ENCODE measurements around the gene PITPNM1.

Gene PITPNM1

DNA sequence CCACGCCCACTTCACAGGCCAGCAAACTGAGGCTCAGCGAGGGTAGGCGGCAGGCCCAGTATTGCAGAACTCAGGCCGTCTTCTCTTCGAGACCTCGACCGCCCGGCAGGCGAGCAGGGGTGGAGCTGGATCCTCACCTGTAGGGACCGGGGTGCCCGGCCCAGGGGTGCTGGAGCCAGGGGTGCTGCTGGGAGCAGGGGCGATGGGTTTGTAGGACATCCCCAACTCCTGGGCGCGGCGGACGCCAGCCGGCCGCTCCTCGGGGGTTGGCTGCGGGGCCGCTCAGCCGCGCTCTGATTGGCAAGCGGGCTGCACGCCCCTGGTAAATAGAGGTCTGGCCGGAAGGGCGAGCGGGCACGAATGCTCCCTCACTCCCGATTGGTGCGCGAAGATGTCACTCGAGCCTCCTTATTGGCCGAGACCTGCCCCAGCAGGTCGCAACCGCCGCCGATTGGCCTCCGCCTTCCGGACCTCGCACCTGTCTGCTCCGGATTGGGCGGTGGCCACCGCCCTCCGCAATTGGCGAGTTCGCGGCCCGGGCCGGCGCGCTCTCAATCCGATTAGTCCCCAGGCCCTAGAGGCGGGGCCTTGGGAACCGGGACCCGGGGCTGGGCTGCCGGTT is 2.8 kb upstream of the PITPNM1 start, which contains the start of gene CDK2AP2:
Gene CDK2AP2, minus strand, starts transcription at position 299 of the 622 bp plus-strand sequence. Its CDS starts 80 bp downstream, at position 219.
- Histone ChIP-seq H3K9ac (ENCODE audit: insufficient read length) (peak within 1 kb of the TSS; percentile 78), H3K36me3 (ENCODE audit: insufficient read depth, low read length) (no peaks in the 10 kb centered on the region), H3K27ac (peak within 1 kb of the TSS; percentile 70; the same call in 1 of the 2 replicates), H3K9me3 (ENCODE audit: low read depth, low read length) (no peaks in the 10 kb centered on the region), H3K4me3 (peak within 1 kb of the TSS; percentile 96)
- no peak for TF ChIP-seq EZH2 (IDR thresholded peaks at IDR 0.05)
- peak; percentile 27; the same call in 1 of the 2 replicates for TF ChIP-seq POLR2AphosphoS5 (IDR thresholded peaks at IDR 0.05; ENCODE audit: borderline replicate concordance, low read depth, low read length)
- peak; percentile 83 for DNase-seq (ENCODE audit: low read depth, low spot score)

DNA sequence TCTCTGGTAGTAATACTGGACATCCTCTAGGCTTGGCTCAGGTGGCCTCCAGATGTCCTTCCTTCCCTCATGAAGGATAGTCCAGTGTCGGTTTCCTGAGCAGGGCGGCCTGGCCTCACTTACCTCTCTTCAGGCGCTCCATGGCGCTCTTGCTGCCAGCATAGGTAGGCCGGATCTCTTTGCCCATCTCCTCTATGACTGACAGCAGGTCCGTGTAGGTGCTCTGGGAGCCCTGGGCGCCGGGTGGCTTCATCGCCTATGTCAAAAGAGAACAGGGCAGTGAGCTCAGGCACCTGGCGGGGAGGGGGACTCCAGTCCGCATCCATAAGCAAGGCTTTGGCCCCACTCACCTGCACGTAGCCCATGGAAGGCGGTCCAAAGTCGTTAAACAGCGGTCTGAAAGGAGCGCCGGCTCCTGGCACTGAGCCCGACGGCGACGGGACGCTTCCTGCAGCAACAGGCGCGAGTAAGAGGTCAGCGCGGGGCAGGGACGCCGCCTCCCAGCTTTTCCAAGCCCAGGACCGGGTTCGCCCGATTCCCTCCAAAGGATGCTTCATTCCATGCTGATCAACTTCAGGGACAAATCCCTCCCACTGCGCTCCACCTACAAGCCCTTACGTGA is 2.2 kb upstream of the PITPNM1 start:
- no peaks in the 10 kb centered on the region for H3K9me3 ChIP-seq (ENCODE audit: low read depth, low read length)
- peak overlapping the region; percentile 47 for H3K9ac ChIP-seq (ENCODE audit: insufficient read length)
- TF ChIP-seq EZH2 (IDR thresholded peaks at IDR 0.05) (no peak), FOXP2 (optimal IDR thresholded peaks at IDR 0.05; ENCODE audit: control extremely low read depth, extremely low read length, insufficient read depth) (no peak), POLR2AphosphoS5 (IDR thresholded peaks at IDR 0.05; ENCODE audit: borderline replicate concordance, low read depth, low read length) (no peak)
- peak overlapping the region; percentile 96 for H3K4me3 ChIP-seq
- no peak overlapping the region for H3K27ac ChIP-seq
- no peaks in the 10 kb centered on the region for H3K36me3 ChIP-seq (ENCODE audit: insufficient read depth, low read length)
- DNase-seq (ENCODE audit: low read depth, low spot score) = no peak

DNA sequence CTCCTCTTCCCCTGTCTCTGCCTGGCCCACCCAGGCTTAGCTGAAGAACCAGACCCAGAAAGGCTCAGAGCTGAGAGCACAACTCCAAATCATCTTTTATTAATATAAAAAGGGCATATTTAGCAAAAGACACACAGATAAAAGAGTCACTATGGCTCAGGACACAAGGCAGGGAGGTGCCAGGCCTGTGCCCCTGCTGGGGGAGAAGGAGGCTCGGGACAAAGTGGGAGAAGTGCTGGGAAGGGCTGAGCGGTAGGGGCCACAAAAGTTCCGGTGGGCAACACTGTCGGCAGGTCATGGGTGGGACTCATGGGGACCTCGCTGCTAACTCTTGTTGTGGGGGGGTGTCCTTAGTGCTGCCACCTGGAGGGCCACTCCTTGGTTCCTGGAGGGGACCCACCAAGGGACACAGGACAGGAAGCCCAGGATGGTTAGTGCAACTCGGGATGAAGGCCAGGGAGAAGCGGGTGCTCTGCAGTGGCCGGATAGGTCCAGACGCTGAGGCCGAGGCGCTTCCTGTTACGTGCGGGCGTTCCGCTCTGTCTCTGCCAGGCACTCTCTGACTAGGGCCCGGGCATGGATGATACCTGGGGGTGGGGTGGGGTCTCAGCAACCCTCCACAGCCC is 1.4 kb upstream of the PITPNM1 start:
- H3K9ac ChIP-seq (ENCODE audit: insufficient read length) = no peak overlapping the region
- TF ChIP-seq FOXP2 (optimal IDR thresholded peaks at IDR 0.05; ENCODE audit: control extremely low read depth, extremely low read length, insufficient read depth) (no peak), EZH2 (IDR thresholded peaks at IDR 0.05) (no peak), POLR2AphosphoS5 (IDR thresholded peaks at IDR 0.05; ENCODE audit: borderline replicate concordance, low read depth, low read length) (no peak)
- H3K27ac ChIP-seq = no peak overlapping the region; the same call in 1 of the 2 replicates
- H3K9me3 ChIP-seq (ENCODE audit: low read depth, low read length) = no peaks in the 10 kb centered on the region
- H3K36me3 ChIP-seq (ENCODE audit: insufficient read depth, low read length) = no peaks in the 10 kb centered on the region
- no peak overlapping the region for H3K4me3 ChIP-seq
- DNase-seq (ENCODE audit: low read depth, low spot score) = no peak

GRCh38 chr11:67505605-67506396 is 638 bp upstream of the PITPNM1 start:
- Histone ChIP-seq H3K36me3 (ENCODE audit: insufficient read depth, low read length) (no peaks in the 10 kb centered on the region), H3K9ac (ENCODE audit: insufficient read length) (peak overlapping the region; percentile 51), H3K9me3 (ENCODE audit: low read depth, low read length) (no peaks in the 10 kb centered on the region), H3K4me3 (peak overlapping the region; percentile 76), H3K27ac (peak overlapping the region; percentile 64)
- TF ChIP-seq EZH2 (IDR thresholded peaks at IDR 0.05) (no peak), FOXP2 (optimal IDR thresholded peaks at IDR 0.05; ENCODE audit: control extremely low read depth, extremely low read length, insufficient read depth) (peak; percentile 29), POLR2AphosphoS5 (IDR thresholded peaks at IDR 0.05; ENCODE audit: borderline replicate concordance, low read depth, low read length) (no peak)
- DNase-seq (ENCODE audit: low read depth, low spot score) = no peak

DNA sequence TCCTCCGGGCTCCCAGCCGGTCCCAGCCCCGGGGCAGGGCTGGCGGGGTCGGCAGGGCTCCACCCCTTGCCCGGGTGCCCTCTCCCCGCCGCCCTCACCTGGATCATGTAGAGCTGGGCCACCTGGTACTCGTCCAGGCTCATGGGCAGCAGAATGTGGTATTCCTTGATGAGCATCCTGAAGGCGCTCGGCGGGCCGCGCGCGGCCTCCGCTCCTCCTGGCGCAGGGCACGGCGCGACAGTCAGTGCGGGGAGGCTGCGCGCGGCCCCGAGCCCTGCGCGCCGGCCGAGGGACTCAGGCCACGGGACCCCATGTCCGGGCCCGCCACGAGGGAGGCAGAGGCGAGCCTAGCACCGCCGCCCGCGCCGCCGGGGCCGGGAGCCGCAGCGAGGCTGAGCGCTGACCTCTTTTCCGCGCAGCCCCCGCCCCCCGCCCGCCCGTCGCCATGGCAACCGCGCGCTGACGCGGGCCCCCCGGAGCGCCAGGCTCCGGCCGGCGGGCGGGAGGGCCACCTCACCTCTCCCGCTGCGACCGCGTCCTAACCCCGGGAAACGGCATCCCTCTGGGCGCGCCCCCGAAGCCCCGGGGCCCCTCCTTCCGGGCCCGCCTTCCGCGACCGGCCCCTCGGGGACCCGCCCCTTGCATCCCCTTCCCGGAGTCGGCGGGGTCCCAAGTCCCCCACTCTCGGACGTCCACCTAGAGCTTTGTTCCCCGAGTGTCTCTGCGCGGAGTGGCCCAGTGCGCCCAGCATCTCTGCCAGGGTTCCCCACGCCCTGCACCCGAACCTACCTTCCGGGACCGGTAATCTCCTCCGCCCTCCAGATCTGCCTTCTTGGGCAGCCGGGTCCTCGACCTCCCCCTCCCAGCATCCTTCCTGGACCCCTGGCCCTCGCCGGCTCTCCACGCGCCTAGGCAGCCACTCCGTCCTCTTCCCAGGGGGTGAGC is 886 bp downstream of the PITPNM1 start:
- no peak for DNase-seq (ENCODE audit: low read depth, low spot score)
- Histone ChIP-seq H3K9ac (ENCODE audit: insufficient read length) (no peak overlapping the region), H3K36me3 (ENCODE audit: insufficient read depth, low read length) (no peaks in the 10 kb centered on the region), H3K27ac (no peak overlapping the region), H3K4me3 (peak overlapping the region; percentile 76), H3K9me3 (ENCODE audit: low read depth, low read length) (no peaks in the 10 kb centered on the region)
- no peak for TF ChIP-seq EZH2 (IDR thresholded peaks at IDR 0.05)
- TF ChIP-seq FOXP2 (optimal IDR thresholded peaks at IDR 0.05; ENCODE audit: control extremely low read depth, extremely low read length, insufficient read depth) = no peak
- TF ChIP-seq POLR2AphosphoS5 (IDR thresholded peaks at IDR 0.05; ENCODE audit: borderline replicate concordance, low read depth, low read length) = no peak

- no peak overlapping the region for H3K27ac ChIP-seq
- H3K9ac ChIP-seq (ENCODE audit: insufficient read length) = no peak overlapping the region
- no peak for DNase-seq (ENCODE audit: low read depth, low spot score)
- H3K9me3 ChIP-seq (ENCODE audit: low read depth, low read length) = no peaks in the 10 kb centered on the region
- TF ChIP-seq POLR2AphosphoS5 (IDR thresholded peaks at IDR 0.05; ENCODE audit: borderline replicate concordance, low read depth, low read length) = no peak
- no peak for TF ChIP-seq FOXP2 (optimal IDR thresholded peaks at IDR 0.05; ENCODE audit: control extremely low read depth, extremely low read length, insufficient read depth)
- no peak for TF ChIP-seq EZH2 (IDR thresholded peaks at IDR 0.05)
- no peak overlapping the region; the same call in 1 of the 2 replicates for H3K4me3 ChIP-seq
- no peaks in the 10 kb centered on the region for H3K36me3 ChIP-seq (ENCODE audit: insufficient read depth, low read length)
These were observed 1.8 kb downstream of the PITPNM1 start for GRCh38 chr11:67503119-67504004.

All from SK-N-MC (cell line).